HG03575 (cell line): Measurements from ENCODE around the gene FOLH1.
"Not testable (repeated sequence)": the region's sequence is repeated elsewhere in the genome, so short reads cannot be mapped to it uniquely, and the experiment has no call there.

Source experiments
- ATAC-seq: cut with Tn5 transposase; IDR thresholded peaks from one replicate; pipeline ENCODE4 v1.9.1; 2021; ENCODE audit not compliant: unreplicated experiment, insufficient number of reproducible peaks, low FRiP score; ENCODE audit errors: extremely low read depth

The FOLH1 gene

GRCh38 chr11:49186225-49186624 is 22.2 kb downstream of the FOLH1 start:
- not testable (repeated sequence) for ATAC-seq

GRCh38 chr11:49185597-49185996 is 22.8 kb downstream of the FOLH1 start:
- ATAC-seq = not testable (repeated sequence)

GRCh38 chr11:49184756-49185155 is 23.6 kb downstream of the FOLH1 start:
- ATAC-seq = not testable (repeated sequence)

GRCh38 chr11:49177936-49178335 is 30.5 kb downstream of the FOLH1 start:
- not testable (repeated sequence) for ATAC-seq

- not testable (repeated sequence) for ATAC-seq
Observed at GRCh38 chr11:49175378-49175777, 33.0 kb downstream of the FOLH1 start.

- ATAC-seq = not testable (repeated sequence)
Observed at GRCh38 chr11:49174691-49175366, 33.6 kb downstream of the FOLH1 start.

- ATAC-seq = not testable (repeated sequence)
Observed at GRCh38 chr11:49171613-49172012, 36.8 kb downstream of the FOLH1 start.

GRCh38 chr11:49169579-49169978 is 38.8 kb downstream of the FOLH1 start:
- ATAC-seq = not testable (repeated sequence)

GRCh38 chr11:49168992-49169391 is 39.4 kb downstream of the FOLH1 start:
- ATAC-seq = not testable (repeated sequence)

- ATAC-seq = no peak
Observed at GRCh38 chr11:49151211-49151610, 57.2 kb downstream of the FOLH1 start.

- not testable (repeated sequence) for ATAC-seq
Observed at GRCh38 chr11:49102356-49102755, 106.0 kb downstream of the FOLH1 start.
